GM21619 (cell line): Measurements from ENCODE around the gene BAIAP3.
"Not testable (repeated sequence)": the region's sequence is repeated elsewhere in the genome, so short reads cannot be mapped to it uniquely, and the experiment has no call there.

Experiments
- ATAC-seq: cut with Tn5 transposase; IDR thresholded peaks from one replicate; pipeline ENCODE4 v1.9.1; 2021; ENCODE audit not compliant: unreplicated experiment

The BAIAP3 gene, protein sequence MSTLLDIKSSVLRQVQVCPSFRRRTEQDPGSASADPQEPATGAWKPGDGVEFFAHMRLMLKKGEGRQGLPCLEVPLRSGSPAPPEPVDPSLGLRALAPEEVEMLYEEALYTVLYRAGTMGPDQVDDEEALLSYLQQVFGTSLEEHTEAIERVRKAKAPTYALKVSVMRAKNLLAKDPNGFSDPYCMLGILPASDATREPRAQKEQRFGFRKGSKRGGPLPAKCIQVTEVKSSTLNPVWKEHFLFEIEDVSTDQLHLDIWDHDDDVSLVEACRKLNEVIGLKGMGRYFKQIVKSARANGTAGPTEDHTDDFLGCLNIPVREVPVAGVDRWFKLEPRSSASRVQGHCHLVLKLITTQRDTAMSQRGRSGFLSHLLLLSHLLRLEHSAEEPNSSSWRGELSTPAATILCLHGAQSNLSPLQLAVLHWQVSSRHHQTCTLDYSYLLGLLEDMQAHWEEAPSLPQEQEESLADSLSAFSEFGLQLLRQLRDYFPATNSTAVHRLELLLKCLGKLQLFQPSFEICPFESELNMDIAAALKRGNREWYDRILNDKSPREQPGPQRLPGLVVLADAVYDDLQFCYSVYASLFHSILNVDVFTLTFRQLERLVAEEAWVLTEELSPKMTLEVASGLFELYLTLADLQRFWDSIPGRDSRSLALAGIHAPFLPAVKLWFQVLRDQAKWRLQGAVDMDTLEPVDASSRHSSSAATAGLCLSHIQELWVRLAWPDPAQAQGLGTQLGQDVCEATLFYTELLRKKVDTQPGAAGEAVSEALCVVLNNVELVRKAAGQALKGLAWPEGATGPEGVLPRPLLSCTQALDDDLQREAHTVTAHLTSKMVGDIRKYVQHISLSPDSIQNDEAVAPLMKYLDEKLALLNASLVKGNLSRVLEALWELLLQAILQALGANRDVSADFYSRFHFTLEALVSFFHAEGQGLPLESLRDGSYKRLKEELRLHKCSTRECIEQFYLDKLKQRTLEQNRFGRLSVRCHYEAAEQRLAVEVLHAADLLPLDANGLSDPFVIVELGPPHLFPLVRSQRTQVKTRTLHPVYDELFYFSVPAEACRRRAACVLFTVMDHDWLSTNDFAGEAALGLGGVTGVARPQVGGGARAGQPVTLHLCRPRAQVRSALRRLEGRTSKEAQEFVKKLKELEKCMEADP

DNA sequence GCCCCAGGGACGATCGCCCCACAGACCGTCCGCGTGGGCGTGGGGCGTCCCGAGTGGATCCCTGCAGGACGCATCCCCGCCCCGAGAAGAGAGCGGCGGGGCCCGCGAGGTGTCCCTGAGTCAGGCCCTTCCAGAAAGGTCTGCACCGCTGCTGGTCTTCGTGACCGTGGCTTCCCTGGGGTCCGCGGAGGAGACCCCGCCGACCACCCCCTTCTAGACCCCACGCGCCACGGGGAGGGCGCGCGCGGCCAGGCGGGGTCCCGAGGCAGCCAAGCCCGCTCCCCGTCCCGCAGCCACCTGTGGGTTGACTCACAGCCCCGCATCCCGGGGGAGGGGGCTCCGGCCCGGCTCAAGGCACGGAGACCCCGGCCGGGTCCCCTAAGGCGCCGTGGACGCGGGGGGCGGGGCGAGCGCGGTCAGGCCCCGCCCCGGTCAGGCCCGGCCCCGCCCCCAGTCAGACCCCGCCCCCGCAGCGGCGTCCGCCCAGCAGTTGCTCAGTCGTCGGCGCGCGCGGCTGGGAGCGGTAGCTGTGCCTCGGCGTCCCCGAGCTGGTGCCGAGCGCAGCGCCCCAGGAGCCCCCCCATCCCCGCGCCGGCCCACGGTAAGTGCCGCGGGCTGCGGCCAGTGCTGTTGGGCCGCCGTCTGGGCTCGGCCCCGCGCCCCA lies at the start of gene BAIAP3:
Gene BAIAP3 (plus strand): TSS at position 497 of the 664 bp plus-strand sequence. CDS start 4,905 bp downstream, outside the sequence.
- no peak for ATAC-seq

DNA sequence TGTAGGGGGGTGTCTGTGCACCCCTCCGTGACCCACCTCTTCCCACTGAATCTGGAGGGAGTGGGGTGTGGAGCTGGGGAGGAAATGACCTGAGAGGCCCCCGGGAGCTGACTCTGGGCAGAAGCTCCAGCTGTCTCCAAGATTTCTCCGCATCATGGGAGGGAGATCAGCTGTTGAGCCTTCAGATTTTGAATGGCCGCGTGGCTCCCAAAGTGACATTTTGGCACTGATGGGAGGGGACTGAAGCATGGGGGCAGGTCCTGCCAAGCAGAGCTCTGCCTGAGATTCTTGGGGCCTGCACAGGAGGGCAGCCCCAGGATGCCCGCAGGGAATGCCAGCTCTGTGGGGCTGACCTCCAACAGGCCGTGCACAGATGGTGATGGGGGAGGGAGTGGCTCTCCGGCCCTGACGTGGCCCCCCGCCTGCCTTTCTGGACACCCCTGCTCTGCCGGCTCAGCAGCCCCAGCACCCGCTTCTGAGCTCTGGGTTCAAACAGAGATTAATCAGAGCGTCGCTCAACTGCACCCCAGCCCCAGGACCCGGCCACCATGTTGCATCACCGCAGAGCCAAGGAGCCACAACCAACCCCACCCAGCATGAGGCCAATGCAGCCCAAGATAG lies 49.3 kb upstream of the BAIAP3 start:
- ATAC-seq: no peak

DNA sequence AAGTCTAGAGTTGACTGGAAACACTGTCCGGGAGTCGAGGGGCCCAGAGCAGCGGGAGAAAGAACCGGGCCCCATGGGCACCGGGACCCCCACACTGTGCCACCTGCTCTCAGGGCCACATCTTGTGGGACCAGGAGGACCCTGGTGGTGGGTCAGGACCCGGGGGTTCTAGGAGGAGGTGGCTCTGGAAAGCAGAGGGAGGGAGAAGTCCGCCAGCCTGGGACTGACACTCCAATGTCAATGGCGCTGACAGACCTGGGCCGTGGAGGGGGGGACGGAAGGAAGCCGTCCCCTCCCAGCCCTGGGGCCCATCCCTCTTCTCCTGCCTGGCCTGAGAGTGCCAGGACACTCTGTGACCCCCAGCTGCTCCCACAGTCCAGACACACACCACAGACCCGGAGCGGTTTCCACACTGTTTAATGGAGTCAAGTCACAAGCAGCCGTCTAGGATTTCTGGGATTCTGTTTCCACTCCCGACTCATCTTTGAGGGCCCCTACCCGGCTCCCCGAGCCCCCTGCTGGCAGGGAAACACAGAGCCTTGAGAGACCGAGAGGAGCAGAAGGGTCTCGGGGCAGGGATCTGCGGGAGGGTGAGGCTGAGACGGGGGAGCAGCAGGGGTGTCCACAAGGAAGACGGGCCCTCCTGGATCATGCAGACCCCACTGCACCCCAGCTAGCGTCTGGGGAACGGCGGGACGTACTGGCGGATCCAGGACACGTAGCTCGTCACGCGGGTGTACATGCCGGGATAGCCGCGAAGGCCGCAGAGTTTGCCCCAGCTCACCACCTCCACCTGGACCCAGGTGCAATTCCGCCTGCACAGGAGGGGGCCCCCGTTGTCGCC lies 47.6 kb upstream of the BAIAP3 start:
- ATAC-seq: no peak

DNA sequence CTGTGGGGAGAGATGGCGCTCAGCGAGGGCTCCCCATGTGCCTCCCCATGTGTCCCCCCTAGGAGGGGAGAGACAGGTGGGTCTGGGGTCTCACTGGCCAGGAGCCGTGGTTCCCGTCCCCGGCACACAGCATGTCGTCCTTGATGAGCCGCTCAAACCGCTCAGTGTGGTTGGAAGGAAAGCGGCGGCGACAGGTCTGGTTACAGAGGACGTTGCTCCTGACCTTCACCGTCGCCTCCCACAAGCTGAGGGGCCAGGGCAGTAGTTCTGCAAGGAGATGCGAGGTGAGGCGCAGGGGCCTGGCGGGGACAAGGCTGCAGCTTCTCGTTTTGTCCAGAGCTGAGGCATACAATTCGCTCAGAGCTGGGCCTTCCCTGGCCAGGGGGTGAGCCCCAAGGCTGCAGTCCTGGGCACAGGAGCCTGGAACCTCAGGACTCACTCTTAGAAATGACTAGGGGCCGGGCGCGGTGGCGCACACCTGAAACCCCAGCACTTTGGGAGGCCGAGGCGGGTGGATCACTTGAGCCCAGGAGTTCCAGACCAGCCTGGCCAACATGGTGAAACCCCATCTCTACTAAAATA lies 46.8 kb upstream of the BAIAP3 start:
- no peak for ATAC-seq

DNA sequence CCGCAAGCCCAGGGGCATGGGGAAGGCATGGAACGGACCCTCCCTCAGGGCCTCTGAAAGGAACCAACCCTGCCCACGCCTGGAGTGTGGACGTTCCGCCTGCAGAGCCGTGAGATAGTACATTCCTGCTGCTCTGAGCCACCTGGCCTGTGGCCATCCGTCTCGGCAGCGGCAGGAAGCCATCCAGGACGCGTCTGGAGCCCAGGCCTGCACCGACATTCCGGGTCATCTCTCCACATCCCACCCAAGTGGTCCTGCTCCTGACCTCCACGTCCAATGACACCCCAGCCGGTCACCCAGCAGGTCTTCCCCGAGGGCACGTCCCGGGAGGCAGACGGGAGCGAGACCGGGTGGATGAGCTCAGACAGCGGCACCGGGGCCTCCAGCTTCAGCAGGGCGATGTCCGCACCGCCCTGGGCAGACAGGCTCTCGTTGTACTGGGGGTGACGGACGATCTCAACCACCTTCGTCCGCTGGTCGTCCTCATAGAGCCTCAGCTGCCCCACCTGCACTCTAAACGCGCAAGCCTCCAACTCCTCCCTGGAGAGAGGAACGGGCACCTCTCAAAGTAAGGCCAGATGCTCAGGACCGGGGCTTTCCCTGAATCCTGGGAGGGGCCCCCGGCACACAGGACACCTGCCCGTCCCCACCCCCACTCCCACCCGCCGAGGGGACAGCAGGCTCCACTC lies 45.3 kb upstream of the BAIAP3 start:
- no peak for ATAC-seq

DNA sequence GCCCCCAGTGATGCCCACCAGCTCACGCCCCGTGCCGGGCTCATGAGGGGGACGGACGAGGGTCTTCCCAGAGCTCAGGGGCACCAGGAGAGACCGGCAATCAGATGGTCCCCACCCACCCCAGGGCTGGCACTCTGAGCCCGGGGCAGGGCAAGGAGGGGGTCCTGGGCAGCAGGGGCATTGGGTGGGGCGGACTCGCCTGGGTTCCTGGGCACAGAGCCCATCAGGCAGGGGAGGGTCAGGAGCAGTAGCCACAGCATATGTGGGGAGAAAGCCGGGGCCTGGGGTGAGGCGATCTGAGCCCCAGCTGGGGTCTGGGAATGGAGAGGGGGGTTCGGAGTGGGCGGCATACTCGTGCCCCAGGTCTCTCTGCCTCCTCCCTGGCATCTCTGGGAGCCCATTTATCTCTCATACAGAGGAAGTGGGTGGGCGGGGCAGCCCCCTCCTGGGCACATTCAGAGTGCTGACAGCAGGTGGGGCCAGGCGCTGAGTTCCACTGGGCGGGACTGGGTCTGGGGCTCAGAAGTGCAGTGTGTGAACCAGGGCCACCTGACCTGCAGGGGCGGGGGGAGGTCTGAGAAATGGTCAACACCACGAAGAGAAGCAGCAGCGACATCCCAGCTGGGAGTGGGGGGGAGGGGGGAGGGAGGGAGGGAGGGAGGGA lies 44.5 kb upstream of the BAIAP3 start:
- ATAC-seq: no peak

DNA sequence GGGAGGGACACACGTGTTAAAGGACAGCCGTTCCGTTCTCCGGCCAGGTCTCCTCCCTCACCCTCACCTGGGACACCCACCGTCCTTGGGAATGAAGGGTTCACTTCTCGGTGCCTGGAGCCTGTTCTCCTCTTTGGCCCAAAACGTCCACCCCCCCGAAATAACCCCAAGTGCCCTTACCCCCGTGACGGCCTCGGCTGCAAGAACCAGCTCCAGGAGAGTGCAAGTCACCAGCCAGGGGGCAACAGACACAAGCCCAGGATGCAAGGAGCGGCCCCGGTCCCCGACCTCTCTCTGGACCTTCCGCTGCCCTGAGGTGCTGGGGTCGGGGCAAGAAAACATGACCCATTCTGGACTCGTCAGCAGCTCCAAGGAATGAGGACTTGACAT lies 44.0 kb upstream of the BAIAP3 start:
- ATAC-seq: no peak

DNA sequence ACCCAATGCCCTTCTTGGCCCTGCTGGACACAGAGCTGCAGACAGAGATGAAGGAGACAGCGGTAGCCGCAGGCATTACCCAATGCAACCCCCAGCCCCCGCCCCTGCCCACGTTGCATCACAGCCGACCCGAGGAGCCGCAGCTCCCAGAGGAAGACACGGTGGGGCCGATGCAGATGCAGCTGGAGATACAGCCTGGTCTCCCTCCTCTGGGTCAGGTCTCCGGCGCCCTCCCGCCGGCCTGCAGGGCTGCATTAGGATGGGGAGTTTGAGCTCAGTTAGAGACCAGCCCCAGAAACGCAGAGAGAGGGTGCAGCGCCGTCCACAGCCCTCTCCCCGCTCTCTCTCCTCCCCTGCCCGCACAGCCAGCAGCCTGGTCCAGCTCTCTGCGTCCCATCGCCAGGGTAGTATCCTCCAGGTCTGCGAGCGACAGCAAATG lies 43.4 kb upstream of the BAIAP3 start:
- ATAC-seq: no peak

DNA sequence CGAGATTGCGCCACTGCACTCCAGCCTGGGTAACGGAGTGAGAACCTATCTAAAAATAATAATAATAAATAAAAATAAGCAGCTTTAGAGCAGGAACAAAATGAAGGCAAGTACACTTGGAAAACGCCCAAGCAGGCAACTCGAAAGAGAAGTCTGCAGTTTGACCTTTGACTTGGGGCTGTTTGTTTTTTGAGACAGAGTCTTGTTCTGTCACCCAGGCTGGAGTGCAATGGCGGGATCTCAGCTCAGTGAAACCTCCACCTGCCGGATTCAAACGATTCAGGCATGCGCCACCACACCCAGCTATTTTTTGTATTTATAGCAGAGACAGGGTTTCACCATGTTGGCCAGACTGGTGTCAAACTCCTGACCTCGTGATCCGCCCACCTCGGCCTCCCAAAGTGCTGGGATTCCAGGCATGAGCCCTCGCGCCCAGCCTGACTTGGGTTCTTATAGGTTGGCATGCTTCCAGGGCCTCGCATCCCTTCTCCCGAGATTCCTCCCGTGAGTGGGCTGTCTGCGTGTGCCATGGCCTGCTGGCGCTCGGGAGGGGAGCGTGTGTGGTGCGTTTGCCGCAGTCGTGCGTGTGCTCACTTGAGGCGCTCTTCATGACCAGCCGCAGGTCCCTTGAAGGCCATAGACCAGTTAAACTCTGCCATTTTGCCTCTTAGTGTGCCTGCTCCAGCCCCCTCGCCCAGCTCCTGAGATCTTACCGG lies 42.4 kb upstream of the BAIAP3 start:
- ATAC-seq: no peak

DNA sequence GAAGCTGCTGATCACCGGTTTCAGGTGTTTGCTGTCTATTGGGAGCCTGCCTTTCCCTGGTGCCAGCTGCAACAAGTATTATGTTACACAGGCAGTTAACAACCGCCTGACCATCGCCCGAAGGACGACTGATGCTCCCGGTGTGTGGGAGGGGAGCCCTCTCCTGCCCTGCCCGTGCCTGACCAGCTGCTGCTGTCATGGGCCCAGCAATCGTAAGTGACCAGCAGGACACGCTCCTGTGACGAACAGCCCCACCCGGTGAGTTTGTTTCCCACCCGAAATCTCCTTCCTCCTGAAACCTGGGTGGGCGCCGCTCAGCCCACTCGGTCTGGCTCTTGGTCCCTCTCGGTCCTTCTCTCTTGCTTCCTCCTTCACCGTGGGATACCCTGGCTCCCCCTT lies 41.9 kb upstream of the BAIAP3 start:
- ATAC-seq: no peak

DNA sequence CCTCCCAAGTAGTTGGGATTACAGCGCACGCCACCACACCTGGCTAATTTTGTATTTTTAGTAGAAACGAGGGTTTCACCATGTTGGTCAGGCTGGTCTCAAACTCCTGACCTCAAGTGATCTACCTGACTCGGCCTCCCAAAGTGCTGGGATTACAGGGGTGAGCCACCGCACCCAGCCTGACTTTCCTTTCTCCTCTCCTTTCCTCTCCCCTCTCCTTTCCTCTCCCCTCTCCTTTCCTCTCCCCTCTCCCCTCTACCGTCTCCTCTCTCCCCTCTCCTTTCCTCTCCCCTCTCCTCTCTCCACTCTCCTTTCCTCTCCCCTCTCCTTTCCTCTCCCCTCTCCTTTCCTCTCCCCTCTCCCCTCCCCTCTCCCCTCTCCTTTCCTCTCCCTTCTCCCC lies 41.2 kb upstream of the BAIAP3 start:
- ATAC-seq: not testable (repeated sequence)

DNA sequence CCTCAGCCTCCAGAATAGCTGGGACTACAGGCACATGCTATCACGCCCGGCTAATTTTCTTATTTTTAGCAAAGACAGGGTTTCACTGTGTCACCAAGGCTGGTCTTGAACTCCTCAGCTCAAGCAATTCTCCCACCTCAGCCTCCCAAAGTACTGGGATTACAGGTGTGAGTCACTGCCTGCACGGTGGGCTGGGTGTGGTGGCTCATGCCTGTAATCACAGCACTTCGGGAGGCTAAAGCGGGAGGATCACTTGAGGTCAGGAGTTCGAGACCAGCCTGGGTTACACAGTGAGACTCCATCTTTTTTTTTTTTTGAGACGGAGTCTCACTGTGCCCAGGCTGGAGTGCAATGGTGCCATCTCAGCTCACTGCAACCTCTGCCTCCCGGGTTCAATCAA lies 40.6 kb upstream of the BAIAP3 start:
- ATAC-seq: not testable (repeated sequence)

DNA sequence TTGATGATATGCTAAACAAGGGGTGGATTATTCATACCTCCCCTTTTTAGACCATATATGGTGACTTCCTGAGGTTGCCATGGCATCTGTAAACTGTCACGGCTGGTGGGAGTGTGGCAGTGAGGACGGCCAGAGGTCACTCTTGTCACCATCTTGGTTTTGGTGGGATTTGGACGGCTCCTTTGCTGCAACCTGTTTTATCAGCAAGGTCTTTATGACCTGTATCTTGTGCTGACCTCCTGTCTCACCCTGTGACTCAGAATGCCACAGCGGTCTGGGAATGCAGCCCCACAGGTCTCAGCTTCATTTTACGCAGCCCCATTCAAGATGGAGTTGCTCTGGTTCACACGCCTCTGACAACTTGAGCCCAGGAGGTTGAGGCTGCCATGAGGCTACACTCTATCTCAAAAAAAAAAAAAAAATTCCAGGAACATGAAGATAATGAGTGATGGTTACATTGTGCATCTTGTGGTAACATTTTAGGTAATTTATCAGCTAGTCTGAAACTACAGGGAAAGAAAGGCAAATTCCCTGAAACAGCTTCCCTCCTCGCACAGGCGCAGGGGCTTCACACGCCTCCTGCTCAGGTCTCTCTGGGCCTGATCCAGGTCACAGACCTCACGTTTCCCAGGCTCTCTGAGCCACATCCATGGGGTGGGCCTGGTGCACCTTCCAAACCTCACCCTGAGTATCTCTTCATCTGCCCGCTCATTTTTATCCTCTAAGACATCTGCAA lies 39.4 kb upstream of the BAIAP3 start:
- ATAC-seq: no peak

DNA sequence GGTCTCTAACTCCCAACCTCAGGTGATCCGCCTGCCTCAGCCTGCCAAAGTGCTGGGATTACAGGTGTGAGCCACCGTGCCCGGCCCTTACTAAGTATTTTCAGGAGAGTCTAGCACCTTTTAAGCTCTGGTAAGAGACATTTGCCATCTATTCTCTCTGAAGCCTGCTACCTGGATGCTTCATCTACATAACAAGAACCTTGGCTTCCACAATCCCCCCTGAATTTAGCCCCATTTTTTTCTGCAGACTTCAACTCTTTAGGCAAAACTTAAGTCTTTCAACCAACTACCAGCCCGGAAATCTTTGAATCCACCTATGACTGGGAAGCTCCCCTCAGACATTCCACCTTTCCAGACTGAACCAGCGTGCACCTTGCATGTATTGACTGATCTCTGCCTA lies 38.0 kb upstream of the BAIAP3 start:
- no peak for ATAC-seq

DNA sequence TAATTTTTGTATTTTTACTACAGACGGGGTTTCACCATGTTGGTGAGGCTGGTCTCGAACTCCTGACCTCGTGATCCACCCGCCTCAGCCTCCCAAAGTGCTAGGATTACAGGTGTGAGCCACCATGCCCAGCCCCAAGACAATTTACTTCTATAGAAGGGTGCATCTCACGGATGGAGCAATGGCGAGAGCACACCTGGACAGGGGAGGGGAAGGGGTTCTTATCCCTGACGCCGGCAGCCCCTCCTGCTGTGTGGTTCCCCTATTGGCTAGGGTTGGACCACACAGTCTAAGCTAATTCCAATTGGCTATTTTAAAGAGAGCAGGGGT lies 36.8 kb upstream of the BAIAP3 start:
- not testable (repeated sequence) for ATAC-seq

DNA sequence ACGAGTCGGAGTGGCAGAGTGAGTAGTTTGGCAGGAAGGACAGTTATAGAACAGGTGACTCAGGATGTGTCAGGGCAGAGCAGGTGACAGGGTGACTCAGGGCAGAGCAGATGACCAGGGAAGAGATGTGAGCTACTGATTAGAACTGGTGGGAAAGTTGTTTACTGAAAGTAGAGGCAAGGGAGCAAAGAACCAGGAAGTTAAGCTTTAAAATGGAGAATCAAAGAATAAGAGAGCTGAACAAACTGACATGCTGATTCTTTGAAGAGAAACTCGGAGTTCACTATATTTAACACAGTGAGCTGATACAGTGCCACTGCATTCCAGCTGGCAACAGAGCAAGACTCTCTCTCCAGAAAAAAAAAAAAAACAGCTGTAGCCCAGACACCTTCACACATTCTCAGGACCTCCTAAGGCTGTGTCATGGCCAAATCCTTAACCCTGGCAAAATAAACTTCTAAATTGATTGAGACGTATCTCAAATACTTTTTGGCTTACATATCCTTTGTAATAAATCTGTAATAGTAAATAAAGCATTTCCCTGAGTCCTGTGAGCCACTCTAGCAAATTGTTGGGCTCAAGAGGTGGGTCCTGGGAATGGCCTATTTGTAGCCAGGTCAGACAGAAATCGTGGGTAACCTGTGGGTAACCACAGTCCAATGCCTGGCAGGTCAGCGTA lies 36.3 kb upstream of the BAIAP3 start:
- no peak for ATAC-seq
